ENCODE measurements around the gene TRIM2. TPM values are rescaled to one million over a fixed set of nuclear protein-coding genes. Genes with fewer than 3 reads are reported as not detected.

TRIM2 gene
- total RNA-seq (2022; extraction: Qiagen RNA extraction; ENCODE audit: low read depth), result 0.30 to 0.91 TPM (median 0.78 TPM) in 5 replicates

GRCh38 chr4:153204247-153204671 lies at the start of gene TRIM2:
Gene TRIM2, plus strand, starts transcription at chr4:153204443. Its CDS starts 88 bp downstream, at chr4:153204531.

GRCh38 chr4:153344131-153345011 lies 140.1 kb downstream of the TRIM2 start, which contains the start of gene MND1:
Gene MND1, plus strand, starts transcription at chr4:153344688. Its CDS starts 50 bp downstream, at chr4:153344738.

Other genes with a start within 250 kb of the TRIM2 start
- 12.3 to 21.1 TPM (median 12.8 TPM) in 5 replicates for gene MND1, start 140.2 kb downstream of the TRIM2 start, total RNA-seq (2022; extraction: Qiagen RNA extraction; ENCODE audit: low read depth)